NCI-H1417 (cell line): ENCODE measurements around the gene CACNA1C.

Source experiments
- DNase-seq, 3 experiments: peaks; one replicate each; lab custom pipeline; 2025; lab: John Stamatoyannopoulos, UW

Gene CACNA1C

DNA sequence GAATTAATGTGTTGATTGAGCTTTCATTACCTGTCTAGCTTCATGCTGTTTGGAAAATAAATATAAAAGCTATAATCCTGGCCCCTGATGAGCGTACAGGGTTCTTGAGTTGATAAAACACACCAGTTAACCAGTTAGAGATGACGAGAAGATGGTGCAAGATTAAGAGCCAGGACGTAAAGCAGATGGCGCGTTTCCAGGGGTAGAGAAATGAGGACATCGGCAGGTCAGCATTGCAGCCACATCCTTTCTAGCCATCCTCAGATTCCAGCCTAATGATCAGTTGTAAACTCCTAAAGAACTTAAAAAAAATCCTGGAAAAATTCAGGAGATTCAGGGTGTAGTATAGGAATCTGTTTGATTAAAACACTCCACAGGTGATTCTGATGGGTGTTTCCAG, 203.7 kb downstream of the CACNA1C start:
- no peak for DNase-seq

DNA sequence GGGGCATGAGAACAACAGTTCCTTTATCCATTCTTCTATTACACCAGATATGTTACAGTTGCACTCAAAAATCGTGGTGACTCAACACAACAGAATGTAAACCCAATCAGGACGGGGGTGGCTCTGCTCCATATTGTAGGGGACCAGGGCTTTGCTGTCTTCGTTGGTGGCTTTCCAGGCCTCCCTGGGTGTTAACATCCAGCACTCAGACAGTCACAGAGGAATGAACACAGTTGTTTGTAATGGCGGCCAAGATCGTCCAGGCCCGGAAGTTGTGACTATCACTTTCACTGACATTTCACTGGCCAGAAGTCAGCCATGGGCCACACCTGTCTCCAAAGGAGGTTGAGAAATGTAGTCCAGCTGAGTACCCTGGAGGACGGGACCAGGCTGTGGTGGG, 204.1 kb downstream of the CACNA1C start:
- DNase-seq, result no peak

- no peak for DNase-seq
These were observed 205.2 kb downstream of the CACNA1C start for GRCh38 chr12:2258025-2258424.

GRCh38 chr12:2259369-2259768, 206.6 kb downstream of the CACNA1C start:
- no peak for DNase-seq

DNA sequence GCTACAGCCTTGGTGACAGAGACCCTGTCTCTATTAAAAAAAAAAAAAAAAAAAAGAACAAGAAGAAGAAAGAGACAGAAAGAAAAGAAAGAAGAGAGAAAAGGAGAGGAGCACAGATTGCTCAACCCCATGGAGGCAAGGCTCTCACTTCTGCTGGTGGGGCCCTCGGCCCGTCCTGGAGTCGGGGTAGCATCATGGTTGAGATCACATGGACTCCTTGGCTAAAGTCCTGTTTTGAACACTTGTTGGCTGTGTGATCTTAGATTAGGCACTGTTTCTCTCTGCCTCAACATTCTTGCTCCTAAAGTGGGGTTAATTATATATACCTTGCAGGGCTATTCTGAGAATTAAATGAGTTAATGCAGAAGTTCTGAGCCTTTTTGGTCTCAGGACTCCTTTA, 207.7 kb downstream of the CACNA1C start:
- DNase-seq, result no peak

DNA sequence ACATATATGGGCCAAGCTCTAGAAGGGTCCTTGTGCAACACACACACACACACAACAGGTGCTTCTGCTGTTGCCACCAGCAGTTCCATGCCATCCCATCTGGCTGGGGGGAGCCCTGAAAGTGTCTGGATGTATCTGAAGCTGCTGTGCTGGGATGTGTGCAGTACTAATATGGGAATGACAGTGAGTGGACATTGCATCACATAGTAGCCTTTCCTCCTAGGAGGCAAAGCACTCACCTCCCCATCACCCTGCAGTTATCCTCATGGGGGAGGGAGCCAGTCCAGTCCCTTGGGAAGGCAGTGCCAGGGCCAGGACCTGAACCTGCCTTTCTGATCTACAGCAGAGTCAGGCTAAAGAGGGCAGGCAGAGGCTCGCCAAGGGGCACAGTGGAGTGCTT, 208.9 kb downstream of the CACNA1C start:
- DNase-seq, result no peak

DNA sequence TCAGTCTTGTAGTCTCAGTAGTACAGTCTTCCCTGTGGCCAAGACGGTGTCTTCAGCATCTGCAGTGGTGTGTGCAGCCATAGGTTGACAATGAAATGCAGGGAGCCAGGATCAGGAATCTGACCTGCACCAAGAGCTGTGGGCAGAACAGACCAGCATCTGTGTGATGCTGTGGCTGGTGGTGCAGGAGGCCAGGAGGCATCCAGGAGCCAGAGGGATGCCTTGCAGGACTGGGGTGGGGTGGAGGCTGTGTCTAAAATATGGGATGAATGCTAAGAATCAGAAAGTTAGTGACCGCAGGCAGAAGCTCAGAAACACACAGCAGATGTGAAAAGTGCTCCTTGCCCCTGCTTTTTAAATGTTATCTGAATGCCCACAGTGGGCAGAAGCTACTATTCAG, 209.7 kb downstream of the CACNA1C start:
- DNase-seq, result no peak

DNA sequence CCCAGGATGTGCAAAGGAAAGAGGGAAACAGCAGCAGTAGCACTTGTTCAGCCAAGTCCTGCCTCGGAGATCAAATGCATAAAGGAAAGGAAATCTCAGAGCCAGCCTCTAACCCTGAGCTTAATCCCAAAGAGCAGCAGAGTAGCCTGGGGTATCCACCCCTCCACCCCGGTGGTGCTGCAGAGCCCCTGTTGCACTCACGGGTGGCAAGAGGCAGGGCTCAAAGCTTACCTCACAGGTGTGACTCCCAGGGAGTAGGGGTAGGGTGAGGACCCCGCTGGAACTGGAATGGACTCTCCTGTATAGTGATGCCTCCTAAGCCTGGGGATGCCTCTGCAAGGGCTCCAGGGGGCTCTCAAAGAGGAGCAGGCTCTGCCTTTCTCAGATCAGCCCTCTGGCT, 211.1 kb downstream of the CACNA1C start:
- no peak for DNase-seq

DNA sequence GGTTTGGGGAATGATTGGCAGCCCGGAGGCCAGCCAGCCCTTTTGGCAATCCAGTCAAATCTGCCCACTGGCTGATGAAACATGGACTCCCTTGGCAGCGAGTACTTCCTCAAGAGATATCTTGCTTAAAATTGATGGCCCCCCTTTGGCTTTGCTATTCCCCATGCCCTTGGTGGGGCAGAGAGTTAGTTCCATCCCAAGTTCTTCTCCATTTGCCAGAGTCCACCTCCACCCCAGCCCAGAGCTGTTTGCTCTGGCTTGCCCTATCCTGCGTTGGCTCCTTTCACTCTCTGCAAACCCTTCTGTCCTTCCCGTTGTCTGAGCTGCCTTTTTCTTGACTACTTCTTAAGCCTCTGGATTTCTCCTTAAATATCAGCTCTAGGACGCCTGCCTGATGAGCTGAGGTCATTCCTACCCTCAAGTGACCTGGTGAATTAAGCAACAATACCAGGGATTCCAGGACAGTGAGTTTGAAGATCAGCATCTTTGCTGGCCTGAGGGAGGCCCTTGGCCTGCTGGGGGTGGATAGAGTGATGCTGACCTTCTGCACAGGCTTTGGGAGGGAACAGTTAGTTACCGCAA, 212.0 kb downstream of the CACNA1C start:
- no peak for DNase-seq

- no peak for DNase-seq
These were observed 212.8 kb downstream of the CACNA1C start for GRCh38 chr12:2265461-2266167.

- DNase-seq, result no peak
These were observed 214.2 kb downstream of the CACNA1C start for GRCh38 chr12:2266666-2267620.

DNA sequence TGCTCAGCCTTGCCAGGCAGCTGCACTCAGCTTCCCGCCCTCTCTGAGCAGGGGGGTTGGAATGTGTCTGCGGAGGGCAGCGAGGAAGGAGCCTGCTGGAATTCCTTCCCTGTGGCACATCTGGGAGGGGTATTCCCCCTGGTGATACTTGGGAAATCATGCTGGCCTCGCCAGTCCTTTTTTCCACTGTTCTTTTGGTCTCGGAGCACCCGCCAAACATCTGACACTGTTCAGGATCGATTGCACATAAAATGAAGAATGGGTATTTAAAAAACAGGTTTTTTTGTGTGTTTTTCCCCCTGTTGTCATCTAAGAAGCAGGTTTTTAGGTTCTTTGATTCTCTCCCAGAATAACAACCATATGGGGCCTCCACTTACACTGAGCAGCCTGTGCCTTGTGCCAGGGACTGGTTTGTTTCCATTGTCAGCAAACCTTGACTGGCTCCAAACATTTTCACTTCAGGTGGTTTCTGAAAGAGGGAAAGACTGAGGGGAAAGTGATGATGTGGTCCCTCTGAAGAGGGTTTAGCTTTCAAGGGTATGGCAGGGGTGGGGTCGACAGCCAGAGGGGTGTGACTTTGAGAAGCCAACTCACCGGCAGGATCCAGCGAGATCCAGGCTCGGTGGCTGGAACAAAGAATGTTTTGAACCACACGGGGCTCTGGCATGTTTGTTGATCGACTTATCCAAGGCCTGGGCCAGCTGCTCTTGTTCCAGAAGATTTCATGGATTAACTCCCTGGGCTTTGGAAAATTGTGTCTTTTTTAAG, 215.1 kb downstream of the CACNA1C start:
- DNase-seq, result no peak

DNA sequence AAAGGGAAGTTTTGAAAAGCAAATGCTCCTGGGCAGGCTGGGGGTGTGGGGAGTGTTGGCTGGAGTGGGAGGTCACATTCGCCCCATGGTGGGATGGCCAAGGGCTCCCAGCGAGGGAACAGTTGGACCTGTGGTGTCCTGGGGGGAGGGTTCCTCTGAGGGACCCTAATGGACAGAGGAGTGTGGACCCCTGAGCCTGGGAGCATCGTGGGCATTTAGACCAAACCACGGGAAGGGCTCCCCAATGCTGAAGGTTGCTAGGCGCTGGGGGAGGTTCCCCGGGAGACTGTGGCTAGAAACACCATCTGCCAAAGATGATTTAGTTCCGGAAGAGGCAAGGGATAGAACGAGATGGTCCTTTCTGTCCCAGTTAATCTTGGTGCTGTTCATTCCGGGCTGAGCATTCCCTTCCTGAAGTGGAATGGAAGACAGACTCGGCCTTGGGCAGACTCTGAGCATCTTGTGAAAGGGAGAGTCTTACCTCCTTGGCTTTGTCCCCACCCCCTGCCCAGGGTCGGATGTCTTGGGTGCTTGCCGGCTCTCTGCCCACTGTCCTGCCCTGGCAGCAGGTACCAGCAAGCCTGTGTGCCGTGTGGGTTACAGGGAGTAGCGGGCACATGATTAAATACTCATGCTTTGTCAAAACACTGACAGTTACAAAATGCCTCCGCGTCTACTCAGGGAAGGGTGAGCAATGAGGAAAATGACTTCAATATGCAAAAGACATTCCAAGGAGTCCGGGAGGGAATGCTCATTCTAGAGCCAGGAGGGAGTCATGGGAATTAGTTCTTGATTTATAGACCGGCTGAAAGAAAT, 215.9 kb downstream of the CACNA1C start:
- no peak for DNase-seq

DNA sequence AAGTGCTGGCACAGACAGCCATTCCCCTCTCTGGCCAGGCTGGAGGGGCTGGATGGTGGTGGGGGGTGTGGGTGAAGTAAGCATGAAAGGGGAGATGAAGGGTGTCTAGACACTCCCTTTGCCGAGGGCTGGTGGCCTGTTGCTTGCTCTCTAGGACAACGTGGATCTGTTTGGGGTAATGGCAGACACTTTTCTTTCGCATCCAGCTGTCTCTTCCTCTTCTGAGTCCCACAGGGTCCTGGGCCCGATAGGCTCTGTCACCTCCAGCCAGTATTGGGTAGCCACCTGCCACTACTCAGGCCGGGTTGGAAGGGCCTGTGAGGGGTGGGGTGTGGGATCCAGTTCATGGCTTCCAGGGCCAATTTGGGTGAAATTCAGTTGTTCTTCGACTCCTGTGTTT, 218.1 kb downstream of the CACNA1C start:
- no peak for DNase-seq

GRCh38 chr12:2271961-2272360, 219.2 kb downstream of the CACNA1C start:
- no peak for DNase-seq

GRCh38 chr12:2273288-2273687, 220.5 kb downstream of the CACNA1C start:
- no peak for DNase-seq

GRCh38 chr12:2273751-2274150, 221.0 kb downstream of the CACNA1C start:
- DNase-seq, result no peak

GRCh38 chr12:2274733-2275132, 221.9 kb downstream of the CACNA1C start:
- DNase-seq, result no peak

DNA sequence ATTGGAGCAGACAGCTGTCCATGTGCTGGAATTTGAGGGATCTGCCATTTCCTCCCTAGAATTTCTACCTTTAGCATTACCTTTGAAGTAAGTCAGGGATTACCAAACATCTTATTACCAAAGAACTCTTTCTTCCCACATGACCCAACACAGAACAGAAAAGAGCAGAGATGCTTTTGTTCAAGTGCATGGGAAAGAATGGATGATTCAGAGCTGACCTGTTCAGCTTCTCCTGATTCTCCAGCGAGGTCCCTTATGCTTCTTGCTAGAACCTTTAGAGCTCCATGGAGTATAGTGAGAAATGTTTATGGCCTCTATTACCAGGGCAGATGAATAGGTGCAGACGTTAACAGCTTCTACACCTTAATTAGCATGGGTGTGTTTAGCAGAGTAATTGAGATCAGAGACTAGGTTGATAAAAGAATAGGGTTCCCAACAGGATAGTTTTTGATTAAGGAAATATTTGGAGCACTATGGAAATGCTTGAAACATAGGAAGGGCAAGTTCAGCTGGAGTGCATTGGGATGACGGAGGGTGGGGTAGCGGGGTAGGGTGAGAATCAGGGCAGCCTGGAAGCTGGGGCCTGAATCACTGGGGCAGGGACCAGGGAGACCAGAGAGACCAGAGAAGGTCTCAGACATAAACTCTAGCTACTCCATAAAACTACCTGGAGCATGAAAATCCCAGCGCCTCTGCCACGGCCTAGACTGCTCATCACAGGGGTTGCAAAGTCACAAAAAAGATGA, 223.7 kb downstream of the CACNA1C start:
- no peak for DNase-seq

- DNase-seq, result no peak
These were observed 224.8 kb downstream of the CACNA1C start for GRCh38 chr12:2277492-2278155.
